SKM-1 treated with dmso at 0.1 percent for 144 hours (cell line): ENCODE data around the gene IL23R.

Experiments used
- DNase-seq: peaks from one replicate; lab custom pipeline; 2025; ENCODE audit not compliant: unreplicated experiment; lab: John Stamatoyannopoulos, UW

Gene IL23R

DNA sequence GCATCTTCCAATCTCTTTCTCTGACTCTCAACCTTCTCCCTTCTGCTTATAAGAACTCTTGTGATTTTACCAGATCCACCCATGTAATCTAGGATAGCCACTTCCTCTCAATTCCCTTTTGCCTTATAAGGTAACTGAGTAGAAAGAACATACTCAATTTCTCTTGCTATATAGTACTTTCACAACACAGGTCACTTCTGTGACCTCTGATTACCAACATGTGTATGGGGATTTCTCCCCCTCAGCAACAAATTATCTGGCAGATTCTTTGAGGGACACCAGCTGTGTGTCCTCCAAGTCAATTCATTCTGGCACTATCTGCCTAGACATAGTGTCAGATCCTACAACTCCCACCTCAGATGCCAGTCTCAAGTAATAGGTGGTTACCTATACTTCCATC, 62.5 kb downstream of the IL23R start:
- no peak for DNase-seq

DNA sequence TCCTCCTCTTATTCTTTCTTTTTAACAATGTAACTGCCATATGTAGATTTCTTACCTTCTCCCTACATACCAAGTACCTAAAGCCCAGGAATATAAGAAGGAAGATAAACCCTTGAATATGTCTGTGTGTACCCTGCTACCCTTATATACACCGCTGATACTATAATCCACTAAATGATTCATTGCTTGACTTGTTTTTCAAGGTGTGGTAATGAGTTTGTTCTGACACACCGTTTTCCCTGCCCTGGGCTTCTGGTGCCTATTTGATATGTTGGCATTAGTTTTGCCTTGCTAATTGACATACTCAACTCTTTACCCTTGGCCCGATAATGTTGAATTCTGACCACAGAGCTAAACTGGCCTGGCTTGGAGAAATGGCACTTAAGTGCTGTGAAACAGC, 64.3 kb downstream of the IL23R start:
- DNase-seq = no peak

DNA sequence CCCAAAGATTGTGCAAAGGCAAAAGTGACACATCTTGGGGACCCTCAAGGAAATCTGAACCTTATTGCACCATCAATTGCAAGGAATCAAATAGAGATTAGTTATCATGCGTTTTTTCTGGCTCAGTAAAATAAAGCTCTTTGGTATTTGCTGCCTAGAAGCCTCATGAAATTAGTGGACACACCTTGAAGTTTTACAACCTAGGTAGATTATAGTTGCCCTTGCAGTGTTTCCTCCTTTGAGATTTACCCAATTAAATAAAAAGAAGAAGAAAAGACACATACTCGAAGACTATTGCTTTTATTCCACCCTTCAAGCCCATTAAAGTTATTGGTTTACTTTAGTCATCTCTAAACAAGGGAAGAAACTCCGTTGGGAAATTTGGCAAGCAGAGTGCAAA, 70.0 kb downstream of the IL23R start:
- no peak for DNase-seq

DNA sequence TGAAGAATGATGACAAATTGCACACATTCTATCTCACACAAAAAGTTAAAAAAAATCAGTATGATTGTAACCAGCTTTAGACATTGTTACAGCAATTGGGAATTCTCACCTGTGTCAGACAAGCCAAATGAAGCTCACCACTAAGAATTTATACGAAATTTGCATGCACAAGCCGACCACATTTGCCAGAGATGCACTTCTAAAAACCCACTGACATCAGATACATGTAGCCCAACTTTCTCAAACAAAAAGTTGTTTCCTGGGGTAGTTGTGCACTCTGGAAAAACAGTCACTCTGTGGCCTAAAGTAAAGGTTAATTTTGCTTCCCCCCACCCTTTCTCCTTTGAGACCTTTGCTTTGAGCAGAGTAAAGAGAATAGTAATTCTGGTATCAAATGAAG, 73.5 kb downstream of the IL23R start:
- DNase-seq = no peak

GRCh38 chr1:67241200-67241746, 75.0 kb downstream of the IL23R start:
- no peak for DNase-seq

DNA sequence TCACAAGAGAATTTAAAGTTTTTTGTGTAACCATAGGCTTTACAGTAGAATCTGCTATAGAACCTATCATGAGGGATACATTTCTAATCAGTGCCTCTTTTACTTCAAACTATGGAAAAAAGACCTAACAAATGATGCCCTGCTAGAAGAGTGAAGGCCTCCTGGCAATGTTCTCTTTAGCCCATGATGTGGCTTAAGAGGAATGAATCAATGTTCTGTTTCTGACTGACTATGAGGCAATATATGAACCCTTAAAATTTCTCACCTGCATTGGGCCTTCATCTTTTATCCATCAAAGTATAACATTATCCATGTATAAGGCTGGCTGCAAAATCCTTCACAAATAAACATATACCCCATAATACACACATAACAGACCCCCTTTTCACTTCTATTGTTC, 75.8 kb downstream of the IL23R start:
- no peak for DNase-seq

DNA sequence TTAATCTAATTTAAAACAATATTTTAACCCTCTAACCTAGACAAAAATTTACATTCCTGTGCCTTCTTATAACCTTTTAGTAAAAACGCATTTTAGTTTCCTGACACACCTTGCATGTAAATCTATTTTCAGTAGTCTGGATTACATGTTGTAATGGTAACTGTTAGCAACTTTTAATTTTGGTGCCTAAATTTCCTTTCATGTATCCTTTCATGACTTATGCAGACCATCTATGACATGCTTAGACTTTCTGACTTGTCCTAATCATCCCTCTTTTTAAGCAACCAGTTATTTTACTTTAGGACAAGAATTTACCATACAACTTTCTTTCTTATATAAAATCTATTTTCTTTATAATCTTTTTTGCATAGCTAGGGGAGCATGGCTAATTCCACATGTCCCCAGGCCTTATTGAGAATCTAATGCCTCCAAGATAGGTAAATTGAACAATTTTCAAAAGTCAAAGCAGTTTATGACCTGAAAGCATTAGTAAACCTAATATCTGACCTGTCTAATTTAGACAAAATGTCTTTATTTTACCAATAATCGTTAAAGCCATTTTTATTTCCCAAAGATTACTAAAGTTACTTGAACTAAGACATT, 83.9 kb downstream of the IL23R start:
- no peak for DNase-seq

- DNase-seq = no peak
Measured at GRCh38 chr1:67256291-67257172, 90.3 kb downstream of the IL23R start.

- no peak for DNase-seq
Measured at GRCh38 chr1:67257173-67257535, 90.9 kb downstream of the IL23R start.

GRCh38 chr1:67261680-67262079, 95.4 kb downstream of the IL23R start:
- DNase-seq = no peak

GRCh38 chr1:67262735-67263134, 96.5 kb downstream of the IL23R start:
- DNase-seq = no peak

DNA sequence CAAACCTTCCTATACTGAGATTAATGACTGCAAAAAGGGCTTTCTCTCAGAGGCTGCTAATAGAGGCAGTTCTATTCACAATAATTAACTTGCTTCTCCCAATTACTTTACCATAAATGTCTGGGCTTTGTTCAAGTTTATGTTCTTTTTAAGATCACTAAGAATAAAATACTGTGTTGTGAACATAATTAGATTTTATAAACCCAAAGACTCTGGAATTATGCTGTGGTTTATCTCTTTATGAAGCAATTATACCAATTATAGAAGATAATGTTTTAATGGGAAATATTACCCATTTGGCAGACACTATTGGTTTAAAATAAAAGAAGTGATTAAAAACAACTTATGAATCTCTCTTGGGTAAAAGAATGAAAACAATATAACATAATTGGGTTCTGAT, 97.9 kb downstream of the IL23R start:
- DNase-seq = no peak

GRCh38 chr1:67264899-67265298, 98.6 kb downstream of the IL23R start:
- no peak for DNase-seq

GRCh38 chr1:67269061-67269460, 102.8 kb downstream of the IL23R start:
- DNase-seq = no peak

- DNase-seq = no peak
Measured at GRCh38 chr1:67270541-67270940, 104.3 kb downstream of the IL23R start.

DNA sequence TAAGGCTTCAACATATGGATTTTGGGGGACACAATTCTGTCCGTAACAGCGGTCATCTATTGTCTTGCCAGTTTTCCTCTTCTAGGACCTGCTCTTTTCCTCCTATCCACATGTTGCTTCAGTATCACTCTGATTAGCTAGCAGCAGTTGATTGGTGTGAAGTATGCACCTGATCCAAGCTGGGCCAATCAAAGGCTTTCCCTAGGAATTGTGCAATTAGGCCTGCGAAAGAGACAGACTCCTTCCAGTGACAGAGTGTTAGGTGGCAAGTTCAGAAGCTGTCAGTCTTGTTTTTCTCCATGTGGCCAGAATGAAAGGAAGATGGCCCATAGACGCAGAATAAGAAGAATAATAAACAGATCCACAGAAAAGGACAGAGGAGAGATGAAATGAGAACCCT, 107.3 kb downstream of the IL23R start:
- no peak for DNase-seq

GRCh38 chr1:67274623-67275325, 108.5 kb downstream of the IL23R start:
- no peak for DNase-seq

GRCh38 chr1:67280696-67281095, 114.4 kb downstream of the IL23R start:
- no peak for DNase-seq

GRCh38 chr1:67281244-67281643, 115.0 kb downstream of the IL23R start:
- DNase-seq = no peak

DNA sequence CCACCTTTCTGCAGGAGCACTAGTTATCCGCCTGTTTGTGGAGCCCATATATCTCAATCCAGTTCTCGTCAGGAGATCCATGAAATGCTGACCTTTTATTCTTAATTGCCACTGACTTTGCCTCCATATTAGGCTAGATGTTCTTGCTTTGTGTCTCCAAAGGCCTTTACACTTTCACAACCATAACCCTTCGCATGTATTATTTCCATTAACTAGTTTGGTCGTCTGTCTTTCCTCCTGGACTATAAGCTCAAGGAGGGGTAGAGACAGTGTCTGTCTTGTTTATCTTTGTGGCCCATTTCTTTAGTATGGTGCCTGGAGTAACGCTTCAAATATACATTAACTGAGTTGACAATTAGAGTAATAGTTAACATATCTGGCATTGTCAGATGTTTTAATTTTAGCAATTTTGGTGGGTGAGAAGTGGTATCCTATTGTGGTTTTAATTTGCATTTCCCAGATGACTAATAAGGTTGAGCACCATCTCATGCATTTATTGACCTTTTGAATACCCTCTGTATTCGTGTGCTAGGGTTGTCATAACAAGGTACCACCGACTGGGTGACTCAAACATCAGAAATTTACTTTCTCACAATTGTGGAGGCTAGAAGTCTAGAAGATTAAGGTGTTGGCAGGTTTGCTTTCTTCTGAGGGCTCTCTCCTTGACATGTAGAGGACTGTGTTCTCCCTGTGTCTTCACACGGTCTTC, 119.7 kb downstream of the IL23R start:
- DNase-seq = no peak

- no peak for DNase-seq
Measured at GRCh38 chr1:67290236-67290635, 124.0 kb downstream of the IL23R start.
